Sigmoid colon (tissue), 4 donors: ENCODE data around the gene PERM1.

Experiments
- CTCF ChIP-seq, 4 experiments: fragments of 450-650 bp in 3 of 4; fragments of 200-600 bp in 1 of 4; IDR thresholded peaks; one replicate each; pipeline ENCODE4 v1.5.1; 2016 to 2019; ENCODE audit warnings: antibody characterized with exemption in 4 of 4, mild to moderate bottlenecking in 3 of 4, moderate library complexity in 2 of 4
- POLR2AphosphoS5 ChIP-seq, 4 donors: sonication (generic); formaldehyde crosslinking; IDR thresholded peaks; one replicate each; pipeline ENCODE4 v1.6.1; 2017; ENCODE audit warnings: antibody characterized with exemption in 4 of 4

- no peak for TF ChIP-seq CTCF (IDR thresholded peaks at IDR 0.05)
- no peak for TF ChIP-seq POLR2AphosphoS5 (IDR thresholded peaks at IDR 0.05)
These were observed 26.4 kb downstream of the PERM1 start for GRCh38 chr1:955474-955873.
